ENCODE results near the gene LRRFIP1.
"Not testable (repeated sequence)": the region's sequence is repeated elsewhere in the genome, so short reads cannot be mapped to it uniquely, and the experiment has no call there.

The LRRFIP1 gene, protein sequence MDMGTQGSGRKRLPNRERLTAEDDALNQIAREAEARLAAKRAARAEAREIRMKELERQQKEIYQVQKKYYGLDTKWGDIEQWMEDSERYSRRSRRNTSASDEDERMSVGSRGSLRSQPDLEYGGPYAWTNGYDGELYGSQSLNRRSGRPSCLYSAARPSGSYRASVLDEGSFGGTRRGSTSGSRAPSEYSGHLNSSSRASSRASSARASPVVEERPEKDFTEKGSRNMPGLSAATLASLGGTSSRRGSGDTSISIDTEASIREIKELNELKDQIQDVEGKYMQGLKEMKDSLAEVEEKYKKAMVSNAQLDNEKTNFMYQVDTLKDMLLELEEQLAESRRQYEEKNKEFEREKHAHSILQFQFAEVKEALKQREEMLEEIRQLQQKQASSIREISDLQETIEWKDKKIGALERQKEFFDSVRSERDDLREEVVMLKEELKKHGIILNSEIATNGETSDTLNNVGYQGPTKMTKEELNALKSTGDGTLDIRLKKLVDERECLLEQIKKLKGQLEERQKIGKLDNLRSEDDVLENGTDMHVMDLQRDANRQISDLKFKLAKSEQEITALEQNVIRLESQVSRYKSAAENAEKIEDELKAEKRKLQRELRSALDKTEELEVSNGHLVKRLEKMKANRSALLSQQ

DNA sequence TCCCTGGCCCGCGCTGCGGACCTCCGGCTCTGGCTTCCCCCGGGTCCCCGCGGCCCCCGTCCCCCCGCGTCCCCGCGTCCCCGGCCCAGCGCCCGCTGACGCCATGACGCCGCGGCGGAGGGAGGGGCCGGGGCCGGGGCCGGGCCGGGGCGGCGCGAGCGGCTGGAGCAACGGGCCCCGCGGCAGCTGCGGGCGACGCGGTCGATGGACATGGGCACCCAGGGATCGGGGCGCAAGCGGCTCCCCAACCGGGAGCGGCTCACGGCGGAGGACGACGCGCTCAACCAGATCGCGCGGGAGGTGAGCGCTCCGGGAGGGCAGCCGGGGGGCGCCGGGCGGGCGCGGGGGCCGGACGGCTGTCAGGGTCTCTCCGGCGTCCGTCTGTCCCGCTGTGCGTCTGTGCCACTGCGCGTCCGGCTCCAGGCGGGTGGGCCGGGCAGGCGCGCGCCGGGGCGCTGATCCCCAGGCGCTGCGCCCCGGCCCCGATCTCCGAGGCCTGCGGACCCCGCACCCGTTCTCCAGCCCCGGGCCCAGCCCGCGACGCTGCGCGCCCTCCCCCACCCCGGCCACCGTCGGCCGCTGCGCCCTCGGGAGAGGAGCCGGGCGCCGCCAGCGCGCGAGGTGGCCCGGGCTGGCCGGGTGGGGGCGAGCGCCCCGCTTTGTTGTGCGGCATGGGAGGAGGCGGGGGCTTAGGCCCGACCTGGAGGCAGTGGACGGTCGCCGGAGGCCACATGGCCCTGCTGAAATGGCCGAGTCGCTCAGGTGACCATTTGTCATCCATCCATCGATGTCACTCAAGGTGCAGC lies at the start of gene LRRFIP1:
Gene LRRFIP1 (plus strand): TSS at position 147 of the 806 bp plus-strand sequence. CDS start 58 bp downstream, at position 205.
- no peak for DNase-seq

DNA sequence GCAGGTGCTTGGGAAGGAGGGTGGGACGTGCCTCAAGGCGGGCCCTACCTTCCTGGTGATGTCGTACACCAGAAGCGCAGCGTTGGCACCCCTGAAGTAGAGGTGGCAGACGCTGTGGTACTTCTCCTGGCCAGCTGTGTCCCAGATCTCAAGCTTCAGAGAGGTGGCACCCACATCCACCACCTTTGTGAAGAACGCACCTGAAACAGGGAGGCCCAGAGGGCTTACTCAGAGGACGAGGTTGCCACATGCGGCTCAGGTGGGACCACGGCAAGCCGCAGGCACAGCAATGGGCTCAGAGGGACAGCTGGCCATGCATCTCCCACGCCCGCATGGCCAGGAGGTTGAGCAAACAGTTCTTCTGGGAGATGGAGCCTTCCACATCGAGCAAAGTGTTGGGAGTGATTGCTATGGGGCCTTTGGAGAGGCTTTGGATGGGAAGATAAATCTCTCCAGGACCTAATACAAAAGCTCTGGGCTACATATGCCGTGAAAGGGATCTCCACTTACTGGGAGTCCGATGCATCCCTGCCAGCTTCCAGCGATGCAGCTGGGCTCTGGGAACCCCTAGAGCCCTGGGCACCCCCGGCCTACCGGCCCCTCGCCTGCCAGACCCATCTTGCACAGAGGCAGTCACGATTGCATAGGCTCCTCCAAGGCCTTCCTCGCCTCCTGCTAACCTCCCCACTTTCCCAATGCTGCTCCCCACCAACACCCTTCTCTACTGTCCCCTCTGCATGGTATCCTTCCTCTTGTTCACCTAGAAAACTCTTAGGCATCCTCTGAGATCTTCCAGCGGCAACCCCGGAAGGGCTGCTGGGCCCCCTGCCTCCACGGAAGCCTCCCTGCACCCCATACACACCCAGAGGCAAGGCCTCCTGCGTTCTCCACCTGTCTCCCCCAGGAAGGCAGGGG lies 49.2 kb upstream of the LRRFIP1 start:
- no peak for DNase-seq

DNA sequence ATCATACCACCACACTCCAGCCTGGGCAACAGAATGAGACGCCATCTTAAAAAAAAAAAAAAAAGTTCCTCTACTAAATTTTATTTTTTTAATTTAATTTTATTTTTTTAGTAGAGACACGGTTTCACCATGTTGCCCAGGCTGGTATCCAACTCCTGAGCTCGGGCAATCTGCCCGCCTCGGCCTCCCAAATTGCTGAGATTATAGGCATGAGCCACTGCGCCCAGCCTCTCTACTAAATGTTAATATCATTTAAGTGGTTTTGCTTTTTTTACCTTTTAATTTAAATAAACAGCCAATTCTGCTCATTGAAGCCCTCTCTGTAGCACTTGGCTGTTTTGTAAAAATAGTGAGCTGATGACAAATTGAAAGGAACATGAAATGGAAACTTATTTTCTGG lies 46.1 kb upstream of the LRRFIP1 start:
- DNase-seq, result no peak

DNA sequence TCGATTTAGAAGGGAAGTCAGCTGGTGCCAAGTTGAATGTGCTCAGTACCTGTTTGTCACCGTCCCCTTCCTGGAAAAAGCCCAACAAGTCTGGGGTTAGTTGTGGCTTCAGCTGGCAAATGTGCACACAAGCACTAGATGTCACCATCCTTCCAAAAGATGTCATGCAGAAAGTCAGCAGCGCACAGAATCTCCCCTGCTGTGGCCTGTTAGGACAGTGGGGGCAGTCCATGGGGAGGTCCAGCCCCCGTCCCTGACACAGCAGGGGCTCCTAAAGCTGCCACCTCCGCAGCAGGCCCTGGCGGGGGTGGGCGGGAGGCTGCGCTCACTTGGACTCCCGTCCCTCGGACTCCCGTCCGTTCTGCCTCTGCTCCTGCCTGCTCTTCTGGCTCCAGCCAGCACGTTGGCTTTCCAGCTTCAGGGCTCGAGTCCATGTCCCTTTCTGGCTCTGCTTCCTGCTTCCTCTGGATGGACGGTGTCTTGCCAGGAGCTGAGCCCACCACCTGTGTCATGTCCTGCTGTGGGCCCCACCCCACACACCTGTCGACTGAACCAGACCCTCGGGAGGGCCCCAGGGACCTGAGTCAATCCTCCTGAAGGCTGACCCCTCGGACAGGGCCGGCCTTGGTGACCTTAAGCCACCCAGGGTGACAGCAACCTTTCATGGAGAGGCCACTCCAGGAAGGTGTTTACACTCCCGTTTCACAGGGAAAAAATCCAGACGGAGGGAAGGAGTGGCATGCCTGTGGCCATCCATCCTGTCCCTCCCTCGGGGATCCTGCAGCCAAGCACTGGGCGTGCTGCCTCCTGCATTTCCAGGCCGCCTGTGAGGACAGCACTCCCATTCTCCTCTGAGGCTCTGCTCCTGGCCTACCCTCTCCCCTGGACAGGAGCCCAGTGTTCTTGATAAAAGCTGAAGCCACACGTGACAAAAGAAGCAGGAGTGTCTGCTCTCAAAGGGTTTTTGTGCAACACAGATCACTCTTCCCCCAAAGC lies 45.3 kb upstream of the LRRFIP1 start:
- DNase-seq, result no peak

GRCh38 chr2:237583385-237584295 lies 43.7 kb upstream of the LRRFIP1 start:
- no peak for DNase-seq

- DNase-seq, result no peak
Observed at GRCh38 chr2:237585590-237586221, 41.7 kb upstream of the LRRFIP1 start.

DNA sequence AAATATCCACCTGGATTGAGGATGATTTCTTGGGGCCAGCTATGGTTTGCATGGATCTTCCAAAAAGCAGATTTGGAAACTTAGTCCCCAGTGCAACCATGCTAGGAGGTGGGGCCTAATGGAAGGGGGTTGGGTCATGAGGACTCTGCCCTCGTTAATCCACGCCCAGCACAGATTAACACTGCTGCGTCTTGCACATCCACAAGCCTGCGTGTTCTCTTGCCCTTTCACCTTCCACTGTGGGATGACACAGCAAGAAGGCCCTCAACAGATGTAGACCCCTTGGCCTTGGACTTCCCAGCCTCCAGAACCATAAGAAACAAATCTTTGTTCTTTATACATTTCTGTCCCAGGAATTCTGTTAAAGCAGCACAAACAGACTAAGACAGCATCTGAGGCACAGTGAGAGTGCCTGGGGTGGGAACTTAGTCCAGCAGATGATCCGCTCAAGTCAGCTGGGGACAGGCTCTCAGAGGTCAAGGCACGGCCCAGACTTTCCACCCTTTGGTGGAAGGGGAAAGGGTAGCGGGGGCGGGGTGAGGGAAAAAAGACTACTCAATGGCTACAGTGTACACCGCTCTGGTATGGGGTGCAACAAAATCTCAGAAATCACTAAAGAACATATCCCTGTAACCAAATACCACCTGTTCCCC lies 39.2 kb upstream of the LRRFIP1 start:
- DNase-seq, result no peak

- DNase-seq, result no peak
Observed at GRCh38 chr2:237590272-237591140, 36.9 kb upstream of the LRRFIP1 start, which contains the start of gene RAB17. RAB17 (minus strand) TSS chr2:237590734; CDS start chr2:237586154, 4,580 bp downstream.

DNA sequence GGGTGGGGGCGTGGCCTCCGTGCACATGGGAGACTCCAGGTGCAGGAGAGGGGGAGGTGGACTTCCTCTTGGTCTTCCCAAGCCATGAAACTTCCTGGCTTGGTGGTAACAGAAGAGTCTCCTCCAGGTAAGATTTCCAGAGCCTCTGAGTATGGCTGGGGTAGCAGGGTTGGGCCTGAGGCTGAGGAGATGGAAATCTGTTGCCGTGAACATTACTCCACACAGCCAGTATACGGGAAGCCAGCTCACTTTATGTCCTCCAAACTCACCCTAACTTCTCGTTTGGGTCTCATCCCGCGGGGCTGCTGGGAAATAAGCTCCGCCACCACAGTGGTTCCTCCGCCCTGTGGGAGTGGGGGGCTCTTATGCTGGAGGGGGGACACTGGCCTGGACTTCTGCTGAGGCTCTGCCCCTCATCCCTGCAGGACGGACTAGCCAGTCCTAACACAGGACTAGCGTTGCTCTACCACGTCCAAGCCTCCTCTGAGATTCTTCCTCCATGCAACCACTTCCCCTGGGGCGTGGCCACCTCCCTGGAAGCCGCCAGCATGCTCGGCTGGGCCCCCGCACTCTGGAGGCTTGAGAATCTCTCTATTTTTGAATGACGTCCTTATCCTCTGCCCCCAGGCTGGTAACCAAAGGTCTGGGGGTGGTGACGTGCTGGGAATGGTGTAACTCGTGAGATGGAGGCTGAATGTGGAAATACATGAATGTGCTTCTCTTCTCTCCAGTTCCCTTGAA lies 36.1 kb upstream of the LRRFIP1 start:
- no peak for DNase-seq

DNA sequence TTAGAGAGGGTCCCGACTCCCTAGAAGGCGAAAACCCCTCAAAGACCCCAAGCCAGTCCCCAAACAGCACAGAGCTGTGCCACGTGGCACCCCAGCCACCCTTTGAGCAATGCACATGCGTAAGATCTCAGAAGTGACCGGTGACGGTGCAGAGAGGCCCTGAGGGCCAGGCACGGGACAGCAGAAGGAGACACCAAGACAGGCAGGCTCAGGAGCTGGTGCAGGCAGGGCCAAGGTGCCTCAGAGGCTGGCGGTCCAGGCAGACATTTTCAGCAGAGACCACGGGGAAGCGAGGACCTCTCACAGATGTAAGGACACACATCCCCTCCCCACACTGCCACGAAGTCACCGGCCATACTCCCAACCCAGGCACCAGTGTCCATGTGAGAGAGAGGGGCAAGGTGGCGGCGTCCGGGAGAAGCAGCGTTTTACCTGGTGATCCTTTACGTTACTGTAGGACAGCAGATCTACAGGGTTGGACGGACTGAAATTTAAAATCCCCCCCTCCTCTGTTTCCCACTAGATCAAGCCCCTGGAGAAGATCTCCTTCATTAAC lies 34.9 kb upstream of the LRRFIP1 start:
- no peak for DNase-seq

GRCh38 chr2:237593036-237593435 lies 34.4 kb upstream of the LRRFIP1 start:
- no peak for DNase-seq

GRCh38 chr2:237593596-237594320 lies 33.6 kb upstream of the LRRFIP1 start:
- DNase-seq, result no peak

- no peak for DNase-seq
Observed at GRCh38 chr2:237594514-237594871, 32.9 kb upstream of the LRRFIP1 start.

- DNase-seq, result not testable (repeated sequence)
Observed at GRCh38 chr2:237595829-237596519, 31.4 kb upstream of the LRRFIP1 start.

DNA sequence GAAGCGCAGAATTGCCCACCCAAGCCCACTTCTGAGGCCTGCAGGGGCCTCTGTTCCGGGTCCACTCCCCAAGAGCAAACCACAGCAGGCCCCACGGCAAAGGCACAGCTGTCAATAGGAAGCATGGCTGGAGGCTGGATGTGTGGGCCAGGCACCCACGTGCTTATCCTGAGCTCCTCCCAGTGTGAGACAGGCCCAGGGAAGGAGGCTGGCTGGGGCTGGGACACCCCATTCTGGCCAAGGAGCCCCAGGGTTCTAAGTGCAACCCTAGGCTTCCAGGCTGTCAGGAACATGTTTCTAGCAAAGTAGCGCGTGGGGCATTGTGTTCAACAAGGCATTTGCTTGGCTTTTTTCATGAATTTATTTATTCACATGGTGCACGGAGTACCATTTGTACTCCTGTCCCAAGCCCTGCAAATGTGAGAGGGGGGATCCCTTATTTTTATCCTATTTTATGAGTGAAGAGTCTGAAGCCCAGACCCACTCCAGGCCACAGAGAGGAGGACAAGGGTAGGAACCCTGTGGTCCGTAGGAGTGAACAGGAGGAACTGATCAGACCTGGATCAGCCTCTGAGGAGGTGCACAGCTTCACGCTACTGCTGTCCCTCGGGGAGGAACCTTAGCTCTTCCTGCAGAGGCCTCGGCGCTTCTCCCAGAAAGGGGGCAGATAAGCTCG lies 30.7 kb upstream of the LRRFIP1 start:
- no peak for DNase-seq
